K562 (cell line): Measurements from ENCODE around the gene RNASEH1. TPM values are rescaled to one million over a fixed set of nuclear protein-coding genes. Genes with fewer than 3 reads are reported as not detected.

ENCODE experiments used
- EP400 ChIP-seq: fragments of 450-650 bp; IDR thresholded peaks from 2 replicates; pipeline ENCODE4 v1.6.1; 2017; ENCODE audit warnings: antibody characterized with exemption, mild to moderate bottlenecking, moderate library complexity
- L3MBTL2 ChIP-seq: fragments of 450-650 bp; IDR thresholded peaks from 2 replicates; pipeline ENCODE4 v1.6.1; 2016; ENCODE audit warnings: mild to moderate bottlenecking, moderate library complexity
- NFE2L1 ChIP-seq: fragments of 450-650 bp; IDR thresholded peaks from 2 replicates; pipeline ENCODE4 v1.6.1; 2016; ENCODE audit warnings: missing genetic modification characterization, low read depth, mild to moderate bottlenecking, missing compliant biosample characterization, moderate library complexity, borderline replicate concordance
- NR4A1 ChIP-seq, 2 experiments: fragments of 250-450 bp in 1 of 2; fragments of 450-650 bp in 1 of 2; sonication (Bioruptor Pico) in 1 of 2; IDR thresholded peaks; 2 replicates each; pipeline versions ENCODE4 v1.4.0 to v1.6.1; 2016 to 2020; ENCODE audit warnings: mild to moderate bottlenecking in 2 of 2, missing compliant biosample characterization in 1 of 2, missing genetic modification characterization in 1 of 2, moderate library complexity in 1 of 2
- RAD51 ChIP-seq: fragments of 450-650 bp; IDR thresholded peaks from 2 replicates; pipeline ENCODE4 v1.7.1; 2016; ENCODE audit warnings: low read depth, mild to moderate bottlenecking, borderline replicate concordance
- SREBF1 ChIP-seq: fragments of 150-350 bp; IDR thresholded peaks from 2 replicates; pipeline ENCODE4 v1.6.1; 2014; ENCODE audit warnings: antibody characterized with exemption, low read depth, low read length, borderline replicate concordance
- ZBTB7A ChIP-seq: IDR thresholded peaks from 2 replicates; pipeline ENCODE4 v1.6.1; 2011; ENCODE audit warnings: low read depth, mild to moderate bottlenecking, low read length, moderate library complexity, borderline replicate concordance; ENCODE audit not compliant: control insufficient read depth
- ZNF764 ChIP-seq: fragments of 250-450 bp; sonication (Bioruptor Pico); IDR thresholded peaks from 2 replicates; pipeline ENCODE4 v1.4.0; 2020; ENCODE audit warnings: low read depth, mild to moderate bottlenecking, moderate library complexity
- polyA plus RNA-seq, 8 experiments: library from polyadenylated mRNA; depleted of rRNA in 4 of 8; stranded (reverse) in 5 of 8; unstranded in 3 of 8; fragments of >200 nt; fragmentation: Nextera tagmentation in 2 of 8; fragmentation: Illumina TruSeq in 1 of 8; extraction: Ambion mirVana in 2 of 8; extraction: Trizol in 1 of 8; gene quantifications; 2 replicates each; pipeline versions ENCODE4 v1.2.1 to v1.2.3, GENCODE V29; 2011 to 2014; ENCODE audit warnings: inconsistent platforms in 1 of 8, missing spikeins in 1 of 8
- total RNA-seq, 7 experiments: library from RNA; depleted of rRNA in 6 of 7; stranded (reverse); fragments of >200 nt in 6 of 7; fragmentation: Illumina TruSeq in 2 of 7; extraction: Trizol in 2 of 7; gene quantifications; 2 replicates each; pipeline versions ENCODE4 v1.2.1 to v1.2.3, GENCODE V29; 2011 to 2021; ENCODE audit warnings: low replicate concordance in 1 of 7
- TF ChIP-seq, protein P1 (sequence below): fragments of 250-450 bp; sonication (Bioruptor Pico); IDR thresholded peaks from 2 replicates; pipeline ENCODE4 v1.4.0; 2020; ENCODE audit warnings: mild to moderate bottlenecking, moderate library complexity
- TF ChIP-seq, protein P2 (sequence below): fragments of 450-650 bp; formaldehyde crosslinking; IDR thresholded peaks from 2 replicates; pipeline ENCODE4 v1.4.0; 2020; ENCODE audit warnings: mild to moderate bottlenecking, mixed read lengths
- TF ChIP-seq, protein P3 (sequence below): sonication (generic); formaldehyde crosslinking; IDR thresholded peaks from 2 replicates; pipeline ENCODE4 v1.4.0; 2020; ENCODE audit warnings: mild to moderate bottlenecking, missing genetic modification reagents
- TF ChIP-seq, protein P4 (sequence below): fragments of 450-650 bp; IDR thresholded peaks from 2 replicates; pipeline ENCODE4 v1.6.1; 2016; ENCODE audit warnings: antibody characterized with exemption
- TF ChIP-seq, protein P5 (sequence below): fragments of 200-800 bp; sonication (Bioruptor generic); IDR thresholded peaks from 2 replicates; pipeline ENCODE4 v1.6.1; 2017; ENCODE audit warnings: missing genetic modification characterization, missing compliant biosample characterization
- TF ChIP-seq, protein P6 (sequence below): fragments of 250-450 bp; sonication (Bioruptor Pico); IDR thresholded peaks from 2 replicates; pipeline ENCODE4 v1.8.0; 2022; ENCODE audit warnings: moderate library complexity, mild to moderate bottlenecking, inconsistent platforms

Gene RNASEH1
- total and polyA plus RNA-seq, 9 of the 15 experiments (the other 6 are each of a cell fraction or from before 2014, with no cell fraction given): 25.7 to 47.5 (median 42.8) TPM

DNA sequence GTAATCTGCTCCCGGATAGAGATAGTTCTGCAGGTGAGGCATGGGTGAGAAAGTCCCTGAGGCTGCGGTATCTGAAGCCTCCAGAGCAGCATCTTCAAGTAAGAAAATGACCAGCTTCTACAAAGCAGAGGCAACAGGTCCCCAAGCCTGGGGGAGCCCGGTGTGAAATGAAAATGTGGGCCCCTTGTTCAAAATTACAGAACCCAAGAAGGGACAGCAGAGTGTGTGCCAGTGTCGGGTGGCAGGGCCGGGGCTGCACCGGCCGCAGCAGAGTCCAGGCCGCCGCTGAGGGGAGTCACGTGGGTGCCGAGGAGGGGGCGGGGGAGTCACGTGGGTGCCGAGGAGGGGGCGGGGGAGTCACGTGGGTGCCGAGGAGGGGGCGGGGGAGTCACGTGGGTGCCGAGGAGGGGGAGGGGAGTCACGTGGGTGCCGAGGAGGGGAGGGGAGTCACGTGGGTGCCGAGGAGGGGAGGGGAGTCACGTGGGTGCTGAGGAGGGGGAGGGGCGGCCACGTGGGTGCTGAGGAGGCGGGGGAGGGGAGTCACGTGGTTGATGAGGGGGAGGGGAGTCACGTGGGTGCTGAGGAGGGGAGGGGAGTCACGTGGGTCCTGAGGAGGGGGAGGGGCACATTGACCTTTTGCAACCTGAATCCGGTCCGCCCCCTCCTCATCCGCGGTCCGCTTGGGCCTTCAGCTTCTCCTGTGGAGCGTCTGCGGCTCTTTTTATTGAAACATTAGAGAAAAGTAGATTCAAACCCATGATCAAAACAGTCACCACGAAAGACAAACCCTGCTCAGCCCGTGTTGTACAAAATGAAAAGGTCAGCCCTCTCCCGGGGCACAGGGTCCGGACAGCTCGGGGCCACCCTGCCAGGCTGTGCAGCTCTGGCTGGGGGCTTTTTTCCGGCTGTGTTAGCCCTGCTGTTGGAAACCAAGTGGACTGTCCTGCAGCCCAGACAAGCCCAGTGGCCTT lies 47.1 kb upstream of the RNASEH1 start (continued):
- TF ChIP-seq ZBTB7A (peak; percentile 23; the same call in 1 of the 2 replicates), EP400 (peak; percentile 52; the same call in 1 of the 2 replicates), SREBF1 (no peak), ZNF764 (no peak), L3MBTL2 (peak; percentile 74), RAD51 (peak; percentile 92), NFE2L1 (tag) (no peak), NR4A1 (CRISPR knock-in tag; IDR thresholded peaks at IDR 0.05) (peak; percentile 89; the same call in 1 of the 2 replicates), NR4A1 (tag; IDR thresholded peaks at IDR 0.05) (no peak)
- TF ChIP-seq, protein P1, sequence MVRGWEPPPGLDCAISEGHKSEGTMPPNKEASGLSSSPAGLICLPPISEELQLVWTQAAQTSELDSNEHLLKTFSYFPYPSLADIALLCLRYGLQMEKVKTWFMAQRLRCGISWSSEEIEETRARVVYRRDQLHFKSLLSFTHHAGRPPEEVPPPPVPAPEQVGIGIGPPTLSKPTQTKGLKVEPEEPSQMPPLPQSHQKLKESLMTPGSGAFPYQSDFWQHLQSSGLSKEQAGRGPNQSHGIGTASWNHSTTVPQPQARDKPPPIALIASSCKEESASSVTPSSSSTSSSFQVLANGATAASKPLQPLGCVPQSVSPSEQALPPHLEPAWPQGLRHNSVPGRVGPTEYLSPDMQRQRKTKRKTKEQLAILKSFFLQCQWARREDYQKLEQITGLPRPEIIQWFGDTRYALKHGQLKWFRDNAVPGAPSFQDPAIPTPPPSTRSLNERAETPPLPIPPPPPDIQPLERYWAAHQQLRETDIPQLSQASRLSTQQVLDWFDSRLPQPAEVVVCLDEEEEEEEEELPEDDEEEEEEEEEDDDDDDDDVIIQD: peak; percentile 31; the same call in 1 of the 2 replicates
- TF ChIP-seq, protein P2, sequence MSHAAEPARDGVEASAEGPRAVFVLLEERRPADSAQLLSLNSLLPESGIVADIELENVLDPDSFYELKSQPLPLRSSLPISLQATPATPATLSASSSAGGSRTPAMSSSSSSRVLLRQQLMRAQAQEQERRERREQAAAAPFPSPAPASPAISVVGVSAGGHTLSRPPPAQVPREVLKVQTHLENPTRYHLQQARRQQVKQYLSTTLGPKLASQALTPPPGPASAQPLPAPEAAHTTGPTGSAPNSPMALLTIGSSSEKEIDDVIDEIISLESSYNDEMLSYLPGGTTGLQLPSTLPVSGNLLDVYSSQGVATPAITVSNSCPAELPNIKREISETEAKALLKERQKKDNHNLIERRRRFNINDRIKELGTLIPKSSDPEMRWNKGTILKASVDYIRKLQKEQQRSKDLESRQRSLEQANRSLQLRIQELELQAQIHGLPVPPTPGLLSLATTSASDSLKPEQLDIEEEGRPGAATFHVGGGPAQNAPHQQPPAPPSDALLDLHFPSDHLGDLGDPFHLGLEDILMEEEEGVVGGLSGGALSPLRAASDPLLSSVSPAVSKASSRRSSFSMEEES (CRISPR knock-in tag): peak; percentile 83
- TF ChIP-seq, protein P3, sequence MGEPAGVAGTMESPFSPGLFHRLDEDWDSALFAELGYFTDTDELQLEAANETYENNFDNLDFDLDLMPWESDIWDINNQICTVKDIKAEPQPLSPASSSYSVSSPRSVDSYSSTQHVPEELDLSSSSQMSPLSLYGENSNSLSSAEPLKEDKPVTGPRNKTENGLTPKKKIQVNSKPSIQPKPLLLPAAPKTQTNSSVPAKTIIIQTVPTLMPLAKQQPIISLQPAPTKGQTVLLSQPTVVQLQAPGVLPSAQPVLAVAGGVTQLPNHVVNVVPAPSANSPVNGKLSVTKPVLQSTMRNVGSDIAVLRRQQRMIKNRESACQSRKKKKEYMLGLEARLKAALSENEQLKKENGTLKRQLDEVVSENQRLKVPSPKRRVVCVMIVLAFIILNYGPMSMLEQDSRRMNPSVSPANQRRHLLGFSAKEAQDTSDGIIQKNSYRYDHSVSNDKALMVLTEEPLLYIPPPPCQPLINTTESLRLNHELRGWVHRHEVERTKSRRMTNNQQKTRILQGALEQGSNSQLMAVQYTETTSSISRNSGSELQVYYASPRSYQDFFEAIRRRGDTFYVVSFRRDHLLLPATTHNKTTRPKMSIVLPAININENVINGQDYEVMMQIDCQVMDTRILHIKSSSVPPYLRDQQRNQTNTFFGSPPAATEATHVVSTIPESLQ (CRISPR knock-in tag): no peak
- TF ChIP-seq, protein P4, sequence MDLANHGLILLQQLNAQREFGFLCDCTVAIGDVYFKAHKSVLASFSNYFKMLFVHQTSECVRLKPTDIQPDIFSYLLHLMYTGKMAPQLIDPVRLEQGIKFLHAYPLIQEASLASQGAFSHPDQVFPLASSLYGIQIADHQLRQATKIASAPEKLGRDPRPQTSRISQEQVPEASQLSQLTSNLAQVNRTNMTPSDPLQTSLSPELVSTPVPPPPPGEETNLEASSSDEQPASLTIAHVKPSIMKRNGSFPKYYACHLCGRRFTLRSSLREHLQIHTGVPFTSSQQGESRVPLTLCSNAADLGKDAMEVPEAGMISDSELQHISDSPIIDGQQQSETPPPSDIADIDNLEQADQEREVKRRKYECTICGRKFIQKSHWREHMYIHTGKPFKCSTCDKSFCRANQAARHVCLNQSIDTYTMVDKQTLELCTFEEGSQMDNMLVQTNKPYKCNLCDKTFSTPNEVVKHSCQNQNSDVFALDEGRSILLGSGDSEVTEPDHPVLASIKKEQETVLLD: no peak
- TF ChIP-seq, protein P5, sequence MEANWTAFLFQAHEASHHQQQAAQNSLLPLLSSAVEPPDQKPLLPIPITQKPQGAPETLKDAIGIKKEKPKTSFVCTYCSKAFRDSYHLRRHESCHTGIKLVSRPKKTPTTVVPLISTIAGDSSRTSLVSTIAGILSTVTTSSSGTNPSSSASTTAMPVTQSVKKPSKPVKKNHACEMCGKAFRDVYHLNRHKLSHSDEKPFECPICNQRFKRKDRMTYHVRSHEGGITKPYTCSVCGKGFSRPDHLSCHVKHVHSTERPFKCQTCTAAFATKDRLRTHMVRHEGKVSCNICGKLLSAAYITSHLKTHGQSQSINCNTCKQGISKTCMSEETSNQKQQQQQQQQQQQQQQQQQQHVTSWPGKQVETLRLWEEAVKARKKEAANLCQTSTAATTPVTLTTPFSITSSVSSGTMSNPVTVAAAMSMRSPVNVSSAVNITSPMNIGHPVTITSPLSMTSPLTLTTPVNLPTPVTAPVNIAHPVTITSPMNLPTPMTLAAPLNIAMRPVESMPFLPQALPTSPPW: peak; percentile 94
- TF ChIP-seq, protein P6, sequence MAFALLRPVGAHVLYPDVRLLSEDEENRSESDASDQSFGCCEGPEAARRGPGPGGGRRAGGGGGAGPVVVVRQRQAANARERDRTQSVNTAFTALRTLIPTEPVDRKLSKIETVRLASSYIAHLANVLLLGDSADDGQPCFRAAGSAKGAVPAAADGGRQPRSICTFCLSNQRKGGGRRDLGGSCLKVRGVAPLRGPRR (CRISPR knock-in tag): 0 out of 2 replicates have a peak, but pooled peaks have one; percentile 15
